Ramos (cell line): ENCODE results near the gene PRPF19.

Source experiments
- in situ Hi-C: fragments of 300-500 bp; cut with MboI; formaldehyde crosslinking; loops from one replicate; pipeline ENCODE4 v1.14.3; 2022; ENCODE audit warnings: low sequenced_read_pairs; ENCODE audit not compliant: unreplicated experiment

Gene PRPF19

DNA sequence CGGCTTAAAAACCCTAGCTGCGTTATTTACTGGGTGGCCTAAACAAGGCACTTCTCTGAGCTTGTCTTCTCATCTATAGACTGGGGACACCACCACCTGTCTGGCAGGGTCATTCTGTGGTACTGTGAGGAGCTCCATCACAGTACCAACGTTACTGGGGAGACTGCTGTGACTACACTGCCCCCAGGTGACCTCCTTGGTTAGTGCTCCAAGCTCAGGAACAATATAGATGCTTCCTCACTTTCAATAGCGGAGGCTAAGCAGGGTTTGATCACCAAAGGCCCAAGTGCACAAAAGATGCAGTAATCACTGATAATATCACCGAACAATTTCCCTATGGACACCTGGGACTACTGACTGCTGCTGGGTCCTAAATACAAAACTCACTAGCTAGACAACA is 18.8 kb downstream of the PRPF19 start:
- in situ Hi-C loops = no loop called here

DNA sequence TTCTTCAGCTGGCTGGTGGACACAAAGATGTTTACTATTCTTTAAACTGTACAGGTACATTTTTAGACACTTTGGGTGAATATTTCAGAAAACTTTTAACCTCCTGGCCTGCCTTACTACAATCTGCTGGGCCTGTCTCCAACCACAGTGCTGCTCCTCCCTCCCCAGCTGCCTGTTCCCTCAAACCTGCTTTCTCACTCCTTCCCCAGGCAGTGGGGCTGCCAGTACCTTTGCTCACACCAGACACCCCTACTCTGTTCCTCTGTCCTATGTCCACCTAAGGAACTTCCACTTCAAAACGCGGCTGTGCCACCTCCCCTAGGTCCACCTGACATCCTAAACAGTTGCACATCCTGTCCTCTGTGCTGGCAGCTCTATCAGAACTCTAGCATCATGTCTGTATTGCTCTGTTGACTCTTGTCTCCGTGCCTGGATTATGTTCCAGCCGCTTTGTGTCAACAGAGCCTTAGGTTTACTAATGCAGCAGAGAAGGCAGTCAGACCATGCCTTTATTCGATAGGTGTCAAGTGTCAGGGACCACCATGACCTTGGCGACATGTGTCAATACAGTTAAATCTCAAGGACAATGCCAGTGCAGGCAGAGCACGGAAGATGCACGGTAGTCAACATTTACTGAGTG is 25.6 kb downstream of the PRPF19 start:
- in situ Hi-C loops = no loop called here

DNA sequence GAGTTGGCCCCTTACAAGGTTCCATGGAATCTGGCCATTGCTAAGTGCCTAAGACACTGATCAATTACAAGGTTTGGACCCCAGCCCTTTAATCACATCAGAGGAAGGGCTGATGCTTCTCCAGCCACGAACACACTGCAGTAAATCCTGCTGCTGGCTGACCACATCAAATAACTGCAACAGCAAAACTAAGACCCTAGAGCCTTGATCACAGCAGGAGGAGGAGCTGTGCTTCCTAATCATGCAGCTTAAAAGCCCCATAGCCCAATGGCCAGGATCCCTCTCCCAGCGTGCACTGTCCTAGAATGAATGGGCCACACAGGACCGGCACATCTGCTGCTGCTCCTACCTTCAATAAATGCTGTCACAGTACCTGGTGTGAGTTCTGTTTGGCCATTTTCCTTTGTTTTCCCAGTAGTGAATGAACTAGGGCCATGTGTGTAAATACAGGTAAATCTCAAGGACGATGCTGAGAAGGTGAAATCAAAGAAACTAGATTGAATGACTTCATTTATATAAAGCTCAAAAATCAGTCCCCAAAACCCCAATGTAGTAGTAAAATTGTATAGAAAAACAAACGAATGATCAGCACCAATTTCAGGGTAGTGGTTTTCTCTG is 26.3 kb downstream of the PRPF19 start:
- in situ Hi-C loops = no loop called here

DNA sequence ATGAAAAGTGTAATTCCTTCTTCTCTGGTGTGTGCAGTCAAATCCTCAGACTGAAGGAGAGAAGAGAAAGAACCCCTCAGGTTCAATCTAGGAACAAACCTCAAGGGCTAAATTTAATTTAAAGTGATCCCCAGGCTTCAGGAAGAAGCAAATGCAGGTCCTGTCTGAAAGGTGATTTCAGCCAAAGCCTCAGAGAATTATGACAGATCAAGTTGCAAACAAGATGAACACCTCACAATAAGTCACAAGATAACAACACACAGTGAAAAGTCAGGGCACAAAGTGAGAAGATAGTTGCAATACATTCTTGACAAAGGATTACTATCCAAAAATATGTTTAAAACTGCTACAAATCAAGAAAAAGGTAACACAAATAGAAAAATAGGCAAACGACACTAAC is 27.3 kb downstream of the PRPF19 start:
- in situ Hi-C loops = no loop called here

DNA sequence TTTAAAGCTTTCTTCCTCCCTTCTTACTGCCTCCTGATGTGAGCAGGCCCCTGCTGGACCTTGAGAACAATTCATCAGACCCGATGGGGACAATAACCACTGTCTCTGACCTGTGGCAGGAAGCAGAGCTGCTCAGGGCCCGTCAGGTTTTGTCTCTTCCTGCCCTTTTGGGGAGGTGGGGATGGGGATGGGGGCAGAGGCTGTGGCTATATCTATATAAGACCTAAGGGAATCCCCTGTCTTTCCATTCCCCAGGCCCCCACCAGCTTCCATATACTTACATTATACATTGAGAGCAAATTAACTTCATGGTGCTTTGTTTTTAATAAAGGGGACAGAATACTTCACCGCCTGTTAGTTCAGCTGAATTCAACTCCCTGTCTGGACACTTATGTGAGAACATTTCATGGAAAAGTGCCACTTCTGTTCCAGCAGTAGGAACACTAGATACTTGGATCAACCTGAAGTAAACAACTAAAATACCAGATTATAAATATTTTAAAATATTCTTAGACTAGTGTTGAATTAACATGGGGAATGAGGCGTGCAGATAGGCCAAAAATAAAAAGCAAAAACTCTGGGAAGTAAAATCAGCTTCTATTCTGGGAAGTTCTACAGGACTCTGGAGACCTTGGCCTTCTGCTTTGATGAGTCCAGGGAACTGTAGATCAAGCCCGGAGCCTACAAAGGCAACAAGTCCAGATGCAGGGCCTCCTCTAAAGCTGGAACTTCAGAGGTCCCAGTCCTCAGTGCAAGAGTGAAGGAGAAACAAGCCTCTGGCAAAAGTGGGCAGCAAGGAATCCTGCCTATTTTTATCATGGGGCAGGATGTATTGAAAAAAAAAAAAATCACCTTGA is 27.9 kb downstream of the PRPF19 start:
- in situ Hi-C loops = no loop called here

DNA sequence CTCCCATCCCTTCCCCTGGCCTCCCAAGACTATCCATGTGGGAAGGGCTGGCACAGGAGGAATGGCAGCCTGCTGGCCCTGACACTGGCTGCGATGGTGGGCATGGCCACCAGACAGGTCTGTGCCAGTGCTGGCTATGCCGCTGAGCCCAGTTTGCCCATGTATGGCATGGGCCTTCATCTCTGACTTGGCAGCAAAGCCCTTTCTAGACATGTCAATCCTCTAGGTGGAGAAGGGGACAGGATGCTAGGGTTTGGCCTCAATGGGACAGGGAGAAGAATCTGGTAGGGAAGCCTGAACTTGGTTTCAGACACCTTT is 30.3 kb downstream of the PRPF19 start:
- in situ Hi-C loops = no loop called here

DNA sequence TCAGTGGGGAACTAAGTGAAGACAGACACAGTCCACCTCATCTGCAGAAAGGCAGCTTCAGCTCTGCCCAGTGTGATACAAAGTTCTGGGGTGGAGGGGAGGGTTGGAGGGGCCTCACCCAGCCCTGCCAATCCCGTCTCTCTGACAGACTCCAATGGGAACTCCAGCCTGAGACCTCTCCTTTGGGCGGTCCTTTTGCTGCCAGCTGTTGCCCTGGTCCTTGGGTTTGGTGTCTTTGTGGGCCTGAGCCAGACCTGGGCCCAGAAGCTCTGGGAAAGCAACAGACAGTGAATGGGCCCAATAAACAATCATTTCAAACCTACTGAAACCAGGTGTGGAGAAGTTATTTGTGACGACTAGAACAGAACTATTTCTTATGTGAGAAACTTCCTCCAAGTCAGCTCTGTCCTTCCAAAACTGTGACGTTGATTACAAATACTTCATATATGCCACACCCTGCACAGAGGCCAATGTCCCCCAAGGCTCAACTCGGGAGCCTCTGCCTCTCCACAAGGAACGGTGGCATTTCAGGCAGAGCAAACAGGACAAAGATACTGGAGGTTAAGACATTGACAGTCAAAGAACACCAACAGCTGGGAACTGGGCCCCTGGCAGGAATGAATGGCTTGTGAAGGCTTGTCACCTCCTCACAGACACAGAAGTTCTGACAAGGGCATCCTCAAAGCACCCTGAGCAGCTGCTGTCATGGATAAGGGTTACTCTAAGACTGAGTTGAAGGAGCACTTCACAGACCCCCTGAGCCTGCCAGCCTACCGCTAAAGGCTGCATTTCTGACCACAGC is 30.8 kb downstream of the PRPF19 start:
- in situ Hi-C loops = no loop called here

DNA sequence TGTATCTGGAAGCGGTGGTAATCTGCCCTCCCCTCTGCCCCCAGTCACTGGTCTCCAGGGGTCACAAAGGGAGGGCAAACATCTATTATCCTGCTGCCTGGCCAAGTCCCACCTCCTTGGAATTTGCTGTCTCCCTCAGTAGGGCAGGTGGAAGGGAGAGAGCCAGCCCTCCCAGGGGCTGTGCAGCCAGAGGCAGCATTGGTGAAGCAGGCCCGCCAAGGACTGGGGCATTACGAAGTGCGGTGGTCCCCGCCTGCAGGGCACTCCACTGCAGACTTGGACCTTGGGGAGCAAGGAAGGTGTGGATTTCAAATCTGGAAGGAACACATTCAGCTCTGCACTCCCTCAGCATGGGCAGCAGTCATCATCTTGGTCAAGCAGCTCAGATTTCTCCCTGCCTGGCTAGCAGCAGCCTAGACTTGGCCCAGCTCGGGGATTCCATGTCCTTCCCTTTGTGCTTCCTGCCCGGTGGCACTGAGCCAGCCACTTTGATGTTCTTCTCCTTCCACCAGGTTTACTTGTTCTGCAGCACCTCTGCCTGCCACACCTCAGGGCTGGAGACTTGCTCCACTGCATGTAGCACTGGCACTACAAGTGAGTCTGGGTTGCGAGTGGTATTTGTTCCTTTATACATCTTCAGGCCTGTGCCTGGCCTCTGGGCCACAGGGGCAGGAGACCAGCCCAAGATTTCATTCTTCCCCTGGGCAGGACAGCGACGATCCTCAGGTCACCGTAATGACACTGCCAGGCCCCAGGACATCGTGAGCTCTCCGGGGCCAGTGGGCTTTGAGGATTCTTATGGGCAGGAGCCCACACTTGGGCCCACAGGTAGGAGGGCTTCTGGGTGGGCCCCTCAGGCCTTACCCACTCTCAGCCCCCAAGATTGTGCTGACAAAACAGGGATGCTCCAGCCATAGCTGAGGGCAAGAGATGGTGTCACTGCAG is 31.7 kb downstream of the PRPF19 start:
- in situ Hi-C loops = no loop called here

DNA sequence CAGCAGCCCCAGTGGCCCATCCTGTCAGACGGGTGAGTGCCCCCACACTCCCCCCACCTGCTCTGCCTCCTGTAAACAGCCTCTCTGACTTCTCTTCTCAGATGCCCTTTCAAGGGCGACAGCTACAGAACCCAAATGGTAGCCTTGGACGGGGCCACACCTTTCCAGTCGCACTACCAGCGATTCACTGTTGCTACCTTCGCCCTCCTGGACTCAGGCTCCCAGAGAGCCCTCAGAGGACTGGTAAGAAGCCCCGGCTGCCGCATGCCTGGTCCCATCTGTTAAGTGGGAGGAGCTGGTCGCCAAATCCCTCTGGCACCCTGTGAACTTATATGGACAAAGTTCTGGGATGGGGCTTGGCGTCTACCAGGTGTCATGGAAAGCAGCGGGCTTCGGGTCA is 32.9 kb downstream of the PRPF19 start:
- in situ Hi-C loops = no loop called here

DNA sequence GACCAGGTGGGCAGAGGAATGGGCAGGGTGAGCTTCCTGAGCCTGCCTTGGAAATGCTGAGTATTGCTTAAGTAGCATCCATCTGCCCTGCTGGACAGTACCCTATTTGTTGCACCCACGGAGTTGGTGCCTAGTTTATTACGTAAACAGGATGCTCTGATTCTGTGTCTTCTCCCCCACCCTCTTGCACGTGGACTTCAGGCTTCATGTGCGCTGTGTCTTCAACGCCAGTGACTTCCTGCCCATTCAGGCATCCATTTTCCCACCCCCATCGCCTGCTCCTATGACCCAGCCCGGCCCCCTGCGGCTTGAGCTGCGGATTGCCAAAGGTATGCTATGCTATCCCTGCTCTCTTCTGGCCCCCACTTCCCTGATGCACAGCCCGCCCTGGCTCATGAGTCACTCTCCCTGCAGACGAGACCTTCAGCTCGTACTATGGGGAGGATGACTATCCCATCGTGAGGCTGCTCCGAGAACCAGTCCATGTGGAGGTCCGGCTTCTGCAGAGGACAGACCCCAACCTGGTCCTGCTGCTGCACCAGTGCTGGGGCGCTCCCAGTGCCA is 33.3 kb downstream of the PRPF19 start:
- in situ Hi-C loops = no loop called here

DNA sequence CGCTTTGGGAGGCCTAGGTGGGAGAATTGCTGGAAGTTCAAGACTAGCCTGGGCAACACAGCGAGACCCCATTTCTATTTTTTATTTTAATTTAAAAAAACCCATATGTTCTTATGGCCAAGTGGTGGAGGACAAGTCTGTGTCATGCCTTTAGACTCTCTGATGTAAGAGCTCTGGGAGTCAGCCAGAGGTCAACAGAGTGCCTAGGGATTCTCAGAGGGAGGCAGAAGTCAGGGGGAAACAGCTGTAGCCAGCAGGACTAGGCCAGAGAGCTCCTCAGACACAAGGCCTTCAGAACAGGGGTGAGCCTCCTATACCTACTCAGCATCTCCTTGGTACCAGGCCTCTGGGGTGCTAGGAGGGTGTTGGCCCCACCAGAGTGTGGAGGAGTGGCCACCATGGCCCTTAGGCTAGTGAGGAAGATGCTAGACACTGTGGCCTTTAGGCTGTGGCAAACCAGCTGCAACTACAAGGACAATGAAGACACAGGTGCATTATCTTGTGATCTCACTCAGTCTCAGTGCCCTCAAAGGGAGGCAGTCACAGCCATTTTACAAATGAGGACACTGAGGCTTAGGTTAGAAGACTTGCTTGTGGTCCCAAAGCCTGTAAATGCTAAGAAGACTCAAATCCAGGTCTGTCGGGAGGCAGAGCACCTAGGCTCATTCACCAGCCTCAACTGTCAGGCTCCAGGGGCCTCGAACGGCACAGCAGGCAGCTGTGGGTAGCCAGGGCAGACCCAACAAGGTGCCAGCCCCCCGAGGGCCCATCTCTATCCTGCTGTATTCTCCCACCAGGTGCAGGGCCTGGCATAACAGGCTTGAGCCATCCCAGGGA is 34.0 kb downstream of the PRPF19 start:
- in situ Hi-C loops = no loop called here

DNA sequence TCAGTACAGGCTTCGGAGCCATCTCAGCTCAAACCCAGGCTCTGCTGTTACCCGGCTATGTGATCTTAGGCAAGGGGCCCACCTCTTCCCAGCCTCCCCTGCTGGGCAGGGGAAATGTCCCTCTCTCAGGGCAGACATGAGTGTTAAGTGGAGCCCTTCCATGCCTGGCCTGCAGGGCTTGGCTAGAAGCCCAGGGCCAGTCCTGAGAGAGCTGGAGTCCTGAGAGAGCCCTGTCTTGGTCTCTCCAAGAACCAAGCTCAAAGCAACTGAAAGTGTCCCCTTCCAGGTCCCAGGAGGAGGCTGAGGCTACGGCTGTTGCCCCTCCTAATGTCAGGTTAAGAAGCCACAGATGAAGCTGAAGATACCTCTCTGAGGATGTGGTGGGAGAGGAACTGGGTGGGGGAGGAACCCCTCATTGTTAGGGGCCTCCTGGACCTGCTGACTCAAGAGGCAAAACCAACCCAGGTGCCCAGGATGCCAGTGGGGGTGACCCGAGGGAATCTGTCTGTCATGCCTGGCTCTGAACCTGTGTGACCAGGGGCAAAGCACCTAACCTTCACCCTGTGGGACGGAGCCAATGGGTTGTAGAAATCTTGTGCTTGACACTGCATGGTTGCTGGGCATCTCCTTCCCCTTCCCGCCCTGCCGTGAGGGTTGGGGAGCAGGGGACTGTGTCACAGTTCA is 34.9 kb downstream of the PRPF19 start:
- in situ Hi-C loops = no loop called here

DNA sequence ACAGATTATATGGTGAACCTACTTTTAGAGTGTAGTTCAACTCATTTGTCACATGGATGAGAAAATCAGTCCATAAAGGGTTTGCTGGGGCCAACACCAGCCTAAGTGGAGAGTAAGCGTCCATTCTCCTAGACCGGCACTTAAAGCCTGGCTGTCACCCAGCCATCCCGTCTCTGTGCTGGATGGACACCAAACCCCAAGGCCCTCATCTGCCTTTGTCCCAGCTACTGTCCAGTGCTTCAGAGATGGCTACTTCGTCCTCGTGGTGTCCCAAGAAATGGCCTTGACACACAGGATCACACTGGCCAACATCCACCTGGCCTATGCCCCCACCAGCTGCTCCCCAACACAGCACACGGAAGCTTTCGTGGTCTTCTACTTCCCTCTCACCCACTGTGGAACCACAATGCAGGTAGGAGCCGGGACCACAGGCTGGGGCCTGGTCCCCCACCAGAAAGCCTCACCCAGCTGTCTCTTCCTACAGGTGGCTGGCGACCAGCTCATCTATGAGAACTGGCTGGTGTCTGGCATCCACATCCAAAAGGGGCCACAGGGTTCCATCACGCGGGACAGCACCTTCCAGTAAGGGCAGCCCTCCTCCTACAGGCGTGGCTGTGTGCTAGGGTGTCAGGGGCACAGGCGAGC is 35.5 kb downstream of the PRPF19 start:
- in situ Hi-C loops = no loop called here

DNA sequence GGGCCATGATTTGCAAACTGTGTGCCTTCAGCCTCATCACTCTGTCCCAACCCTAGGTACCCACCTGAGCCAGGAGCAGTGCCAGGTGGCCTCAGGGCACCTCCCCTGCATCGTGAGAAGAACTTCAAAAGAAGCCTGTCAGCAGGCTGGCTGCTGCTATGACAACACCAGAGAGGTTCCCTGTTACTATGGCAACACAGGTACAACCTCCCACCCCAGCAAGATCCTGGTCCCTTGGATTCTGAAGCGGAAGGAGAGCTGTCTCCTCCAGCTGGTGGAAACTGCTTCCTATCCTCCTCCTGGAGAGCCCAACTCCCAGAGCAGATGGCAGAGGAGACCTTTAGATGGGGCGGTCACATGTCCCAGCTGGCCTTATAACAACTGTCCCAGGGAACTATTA is 36.1 kb downstream of the PRPF19 start:
- in situ Hi-C loops = no loop called here

DNA sequence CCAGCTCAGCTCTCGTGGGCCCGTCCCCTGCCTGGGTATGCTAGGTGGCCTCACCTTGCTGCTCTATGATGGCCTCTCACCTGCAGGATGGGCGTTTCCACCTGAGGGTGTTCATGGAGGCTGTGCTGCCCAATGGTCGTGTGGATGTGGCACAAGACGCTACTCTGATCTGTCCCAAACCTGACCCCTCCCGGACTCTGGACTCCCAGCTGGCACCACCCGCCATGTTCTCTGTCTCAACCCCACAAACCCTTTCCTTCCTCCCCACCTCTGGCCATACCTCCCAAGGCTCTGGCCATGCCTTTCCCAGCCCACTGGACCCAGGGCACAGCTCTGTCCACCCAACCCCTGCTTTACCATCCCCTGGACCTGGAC is 36.9 kb downstream of the PRPF19 start:
- in situ Hi-C loops = no loop called here

DNA sequence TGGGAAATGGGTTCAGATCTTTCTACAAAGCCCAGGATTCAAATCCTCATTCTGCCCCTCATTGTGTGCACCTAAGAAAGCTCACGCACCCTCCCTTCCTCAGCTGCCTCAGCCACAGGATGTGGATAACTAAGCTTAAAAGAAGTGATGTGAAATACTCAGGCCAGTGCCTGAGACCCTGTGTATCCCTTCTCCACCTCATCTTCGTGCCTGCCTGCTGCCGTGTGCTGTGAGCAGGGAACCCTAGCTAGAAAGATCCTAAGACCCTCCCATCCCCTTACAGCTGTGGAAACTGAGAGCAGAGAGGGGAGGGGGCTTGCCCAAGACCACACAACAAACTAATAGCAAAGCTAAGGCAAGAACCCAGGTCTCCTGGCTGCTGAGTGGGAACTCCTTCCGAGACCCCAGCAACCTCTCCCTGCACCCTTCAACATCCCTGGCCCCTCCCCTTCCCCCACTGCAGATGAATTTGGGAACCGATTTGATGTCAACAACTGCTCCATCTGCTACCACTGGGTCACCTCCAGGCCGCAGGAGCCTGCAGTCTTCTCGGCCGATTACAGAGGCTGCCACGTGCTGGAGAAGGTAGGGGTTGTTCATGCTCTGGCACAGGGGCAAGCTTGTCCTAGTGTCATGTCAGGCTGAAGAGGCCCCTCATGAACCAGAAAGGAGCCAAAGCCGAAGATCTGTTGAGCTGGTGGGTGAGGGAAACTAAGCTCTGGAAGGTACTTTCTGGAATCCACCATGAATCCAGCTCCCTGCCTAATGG is 37.5 kb downstream of the PRPF19 start:
- in situ Hi-C loops = no loop called here
